ENCODE measurements around the gene S100A8.
"Not testable (repeated sequence)": the region's sequence is repeated elsewhere in the genome, so short reads cannot be mapped to it uniquely, and the experiment has no call there.

S100A8 gene

DNA sequence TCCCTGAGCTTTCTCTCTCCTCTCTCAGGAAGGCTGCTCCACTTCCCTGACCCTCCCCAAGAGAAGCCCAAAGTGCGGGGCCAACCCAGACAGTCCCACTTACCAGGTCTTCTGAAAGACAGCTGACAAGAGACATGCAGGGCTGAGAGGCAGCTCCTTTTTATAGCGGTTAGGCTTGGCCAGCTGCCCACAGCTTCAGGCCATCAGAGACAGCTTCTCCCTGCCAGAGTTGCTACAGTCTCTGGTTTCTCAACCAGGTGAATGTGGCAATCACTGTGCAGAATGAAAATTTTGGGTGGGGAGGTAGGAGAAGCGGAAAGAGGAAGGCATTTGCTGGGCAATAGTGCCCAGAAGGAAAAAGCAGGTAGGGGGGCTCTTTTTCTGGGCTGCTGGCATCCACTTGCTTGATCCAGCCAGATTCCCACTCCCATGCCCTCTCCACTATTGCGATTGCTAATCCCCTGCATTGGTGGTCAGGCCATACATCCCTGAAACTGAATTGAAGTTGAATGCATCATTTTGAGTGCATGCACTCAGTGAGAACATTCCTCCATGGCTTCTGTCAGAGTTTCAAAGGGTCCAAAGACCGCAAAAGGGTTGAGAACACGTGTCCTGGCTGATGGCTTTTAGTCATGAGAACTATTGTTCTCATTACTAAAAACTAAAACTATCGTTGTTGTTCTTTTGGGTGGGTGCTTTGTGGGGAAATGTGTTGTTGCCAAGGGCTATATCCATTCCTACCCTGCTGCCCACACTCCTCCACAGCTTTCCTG is at the start of gene S100A8:
Gene S100A8 (minus strand): TSS at position 136 of the 773 bp plus-strand sequence. CDS start 538 bp downstream, outside the sequence.
- no peak for DNase-seq

DNA sequence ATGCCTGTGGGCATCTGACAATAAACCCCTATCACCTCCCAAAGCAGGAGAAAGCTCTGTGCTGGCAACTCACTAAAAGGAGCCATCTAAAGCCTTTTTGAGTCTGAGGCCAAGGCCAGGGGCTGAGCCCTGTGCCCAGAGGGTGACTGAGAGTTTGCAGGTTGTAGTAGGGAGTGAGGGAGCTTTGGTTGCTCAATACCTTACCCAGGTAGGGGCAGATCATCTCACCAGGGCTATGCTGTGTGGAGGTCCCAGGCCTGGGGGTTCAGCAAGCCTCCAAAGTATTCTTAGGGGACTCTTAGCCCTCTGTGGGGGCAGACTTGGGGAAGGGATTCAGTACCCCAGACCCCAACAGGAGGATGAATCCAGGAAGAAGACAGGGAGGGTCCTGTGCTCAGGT is 48.4 kb upstream of the S100A8 start:
- DNase-seq = no peak

DNA sequence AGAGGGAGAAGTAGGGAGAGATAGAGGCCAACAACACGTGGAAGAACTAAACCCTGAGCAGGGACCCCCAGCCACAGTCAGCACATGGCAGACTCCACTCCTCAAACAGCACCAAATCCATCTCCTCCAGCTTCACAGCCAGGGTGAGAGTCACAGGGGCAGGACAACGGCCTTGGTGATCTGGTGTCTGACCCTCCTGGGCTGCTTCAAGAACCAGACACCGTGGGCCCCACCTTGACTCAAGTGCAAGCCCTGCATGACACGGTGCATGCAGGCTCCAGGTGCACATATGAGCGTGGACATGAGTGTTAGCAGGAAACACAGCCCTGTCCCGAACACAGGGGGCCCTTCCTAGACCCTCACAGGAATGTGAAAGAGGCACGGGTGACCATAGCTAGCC is 47.7 kb upstream of the S100A8 start:
- no peak for DNase-seq

DNA sequence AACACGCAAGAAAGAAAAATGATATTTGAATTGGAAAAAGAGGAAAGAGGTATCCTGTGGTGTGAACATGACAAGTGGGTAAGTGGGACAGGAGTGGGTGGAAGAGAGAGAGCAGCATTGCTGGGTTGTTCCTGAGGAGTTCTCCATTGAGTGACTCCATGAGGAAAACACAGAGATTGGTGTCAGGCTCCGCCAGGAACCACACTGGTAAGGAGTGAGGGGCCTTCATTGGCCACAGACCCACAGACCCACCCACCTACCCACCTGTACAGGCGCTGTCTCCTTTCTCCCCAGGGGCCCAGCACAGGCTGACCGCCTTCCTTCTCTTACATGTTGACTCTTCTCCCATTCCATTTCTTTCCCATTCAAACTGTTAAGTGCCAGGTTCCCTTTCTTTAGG is 46.4 kb upstream of the S100A8 start:
- no peak for DNase-seq

DNA sequence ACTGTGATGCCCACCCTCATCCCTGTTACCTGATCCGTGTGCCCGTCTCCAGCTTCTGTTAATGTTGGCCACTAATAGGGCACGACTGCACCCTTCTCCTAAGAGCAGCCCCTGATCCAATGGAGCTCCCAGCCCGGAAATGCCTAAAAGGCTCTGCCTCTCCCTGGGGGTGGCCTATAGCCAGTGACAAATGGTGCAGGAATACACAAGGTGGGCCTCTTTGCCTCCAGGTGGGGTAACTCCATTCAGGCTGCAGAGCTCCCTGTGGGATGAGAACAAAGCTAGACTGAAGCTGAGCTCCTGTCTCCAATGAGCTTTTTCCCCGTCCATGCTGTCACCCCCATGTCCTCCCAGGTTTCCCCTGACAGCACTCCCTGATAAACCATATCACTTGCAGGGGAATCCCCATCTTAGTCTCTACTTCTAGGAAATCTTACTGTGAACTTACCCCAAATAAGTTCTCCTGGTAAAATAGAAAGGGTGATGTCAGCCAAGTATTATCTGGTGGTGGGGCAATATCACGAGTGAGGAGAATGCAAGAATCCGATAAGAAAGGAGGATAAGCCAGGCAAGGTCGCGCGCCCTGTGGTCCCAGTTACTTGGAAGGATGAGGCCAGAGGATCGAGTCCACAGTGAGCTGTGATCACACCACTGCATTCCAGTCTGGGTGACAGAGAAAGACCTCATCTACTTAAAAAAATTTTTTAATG is 44.0 kb upstream of the S100A8 start:
- DNase-seq = no peak

DNA sequence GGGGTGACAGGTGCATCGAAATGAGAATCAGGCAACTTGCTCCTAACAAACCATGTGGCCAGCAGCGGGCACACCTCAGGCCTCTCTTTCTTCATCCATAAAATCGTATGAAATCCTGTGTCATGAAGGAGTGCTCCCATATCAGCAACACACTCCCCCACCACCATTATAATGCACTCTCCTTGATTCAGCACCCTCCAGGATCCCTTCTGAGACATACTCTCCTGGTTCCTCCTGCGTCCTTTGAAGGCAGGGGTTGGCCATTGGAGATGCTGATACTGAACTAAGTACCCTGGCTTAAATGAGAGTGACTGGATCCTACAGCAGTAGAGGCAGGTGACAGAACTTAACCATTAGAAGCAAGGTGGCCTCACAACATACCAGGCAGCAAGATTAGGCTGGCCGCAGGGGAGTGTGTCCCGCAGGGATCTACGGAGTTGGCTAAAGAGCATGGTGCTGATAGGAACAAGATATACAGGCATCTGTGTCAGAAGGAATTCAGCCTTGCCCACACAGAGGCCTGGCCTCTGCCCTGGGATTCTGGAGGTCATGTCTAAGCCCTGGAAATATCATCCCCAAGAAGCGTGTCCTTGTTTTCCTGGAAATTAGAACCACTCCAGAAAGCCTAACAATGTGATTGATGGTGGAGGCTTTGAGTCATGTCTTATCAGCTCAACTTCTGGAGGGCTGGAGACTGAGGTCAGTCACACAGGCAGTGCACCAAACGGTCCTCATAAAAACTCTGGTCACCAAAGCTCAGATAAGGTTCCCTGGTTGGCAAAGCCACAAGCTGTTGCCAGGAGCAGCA is 42.2 kb upstream of the S100A8 start:
- no peak for DNase-seq

DNA sequence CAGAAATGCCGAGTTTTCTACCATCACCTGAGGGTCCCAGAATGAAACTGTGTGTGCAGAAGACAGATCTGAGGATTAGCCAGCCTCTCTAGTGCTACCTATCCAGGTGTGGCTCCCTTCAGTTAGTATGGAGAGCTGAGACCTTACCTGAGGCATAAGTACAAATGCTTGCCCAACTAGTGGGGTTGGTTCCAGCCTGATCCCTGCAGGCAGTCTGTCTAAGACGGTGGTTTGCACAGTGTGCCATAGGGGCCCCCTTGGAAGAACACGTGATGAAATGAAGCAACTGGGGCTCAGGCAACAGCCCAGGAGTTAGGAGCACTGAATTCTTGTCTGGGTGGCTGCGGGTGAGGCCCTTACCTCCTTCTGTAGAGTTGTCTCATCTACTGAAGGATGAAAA is 41.1 kb upstream of the S100A8 start:
- DNase-seq = no peak

DNA sequence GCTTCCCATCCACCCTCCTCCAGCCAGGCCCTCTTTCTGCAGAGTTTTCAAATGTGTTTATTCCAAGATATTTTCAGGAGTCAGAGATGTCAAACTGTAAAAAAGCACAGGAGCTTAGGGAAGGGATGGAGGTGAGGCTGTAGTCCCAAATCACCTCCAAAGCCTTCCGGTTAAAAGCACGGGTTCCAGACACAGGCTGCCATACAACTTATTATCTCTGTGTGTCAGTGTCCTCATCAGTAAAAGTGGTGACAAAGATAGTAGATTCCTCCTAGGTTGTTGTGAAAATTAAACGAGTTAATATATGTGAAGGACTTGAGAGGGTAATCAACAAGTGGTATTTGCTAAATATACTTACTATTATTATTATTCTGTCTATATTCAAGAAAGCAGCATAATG is 40.6 kb upstream of the S100A8 start:
- no peak for DNase-seq

DNA sequence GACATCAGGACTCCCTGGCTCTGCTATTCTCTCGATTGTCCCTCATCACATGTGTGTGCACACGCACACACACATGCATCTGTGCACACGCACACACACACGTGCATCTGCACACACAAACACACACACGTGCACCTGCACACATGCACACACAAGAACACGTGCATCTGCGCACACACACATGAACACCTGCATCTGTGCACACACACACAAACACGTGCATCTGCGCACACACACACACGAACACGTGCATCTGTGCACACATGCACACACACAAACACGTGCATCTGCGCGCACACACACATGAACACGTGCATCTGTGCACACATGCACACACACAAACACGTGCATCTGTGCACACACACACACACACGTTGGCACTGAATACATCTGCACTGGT is 40.1 kb upstream of the S100A8 start:
- DNase-seq = no peak

DNA sequence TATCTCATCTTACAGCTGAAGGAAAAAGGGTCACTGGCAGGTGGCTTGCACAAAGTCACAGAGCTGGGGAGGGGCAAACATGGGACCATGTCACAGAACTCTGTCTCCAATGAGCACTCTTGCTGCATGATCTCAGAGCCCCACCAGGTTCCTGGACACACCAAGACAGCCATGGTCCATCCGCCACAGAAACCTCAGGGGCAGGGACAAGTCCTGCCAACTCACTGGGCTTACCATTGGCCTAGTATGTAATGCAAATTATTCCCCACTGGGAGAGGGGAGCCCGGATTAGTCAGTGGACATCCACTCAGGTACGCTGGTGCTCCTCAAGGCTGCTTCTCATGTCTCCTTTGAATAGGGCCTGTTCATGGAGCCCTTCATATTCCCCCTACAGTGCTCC is 39.7 kb upstream of the S100A8 start:
- no peak for DNase-seq

DNA sequence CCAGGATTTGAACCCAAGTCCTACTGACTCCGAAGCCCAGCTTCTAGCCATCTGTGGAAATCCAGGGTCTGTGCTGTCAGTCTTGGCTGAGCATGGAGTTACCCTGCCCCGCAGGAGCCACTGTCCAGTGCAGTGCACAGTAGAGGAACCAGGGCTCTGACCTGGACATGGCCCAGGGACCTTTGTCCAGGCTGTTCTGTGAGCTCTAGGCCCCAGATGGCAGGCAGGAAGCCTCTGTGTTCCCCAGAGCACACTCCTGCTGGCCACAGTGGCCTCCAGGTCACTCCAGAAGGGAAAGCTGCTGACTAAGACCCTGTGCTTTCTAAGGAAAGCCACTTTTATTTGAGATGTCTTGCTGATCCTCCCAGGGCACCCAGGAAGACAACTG is 39.3 kb upstream of the S100A8 start:
- DNase-seq = no peak

DNA sequence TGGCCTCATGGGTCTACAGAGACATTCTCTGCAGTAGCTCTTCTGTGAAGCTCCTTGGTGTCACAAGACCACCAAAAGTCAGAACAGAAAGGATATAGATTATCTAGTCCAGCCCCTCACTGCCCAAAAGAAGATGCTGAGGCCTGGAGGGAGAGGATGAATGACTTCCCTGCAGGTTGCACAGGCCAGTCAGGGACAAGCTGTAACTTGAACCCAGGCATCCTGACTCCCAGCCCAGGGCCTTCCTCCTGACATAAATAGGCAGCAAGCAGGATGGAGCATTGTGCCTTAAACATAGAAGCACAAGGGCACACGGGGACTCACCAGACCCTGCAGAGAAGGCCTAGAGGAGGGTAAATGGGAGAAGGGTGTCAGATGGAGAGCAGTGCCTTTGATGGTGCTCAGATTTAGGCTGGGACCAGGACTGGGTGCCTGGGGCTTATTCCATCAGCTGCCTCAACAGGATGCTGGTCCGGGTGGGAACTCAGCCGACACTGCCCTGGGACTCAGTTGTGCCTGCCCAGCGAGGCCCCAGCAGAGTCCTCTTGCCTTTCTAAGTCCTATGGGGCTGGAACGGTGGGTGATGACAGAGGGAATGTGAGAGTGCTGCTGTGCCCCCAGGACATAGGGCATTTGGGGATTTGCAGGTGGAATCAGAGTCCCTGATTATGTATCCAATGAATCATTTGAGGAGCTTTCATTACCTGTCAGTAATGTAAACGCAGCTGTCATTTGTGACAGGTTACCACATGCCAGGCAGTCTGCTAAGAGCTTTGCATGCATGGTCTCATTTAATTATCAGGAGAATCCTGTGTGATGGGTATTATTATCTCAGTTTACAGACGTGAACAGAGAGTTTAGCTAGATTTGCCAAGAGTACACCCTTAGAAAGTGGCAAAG is 38.6 kb upstream of the S100A8 start:
- no peak for DNase-seq

DNA sequence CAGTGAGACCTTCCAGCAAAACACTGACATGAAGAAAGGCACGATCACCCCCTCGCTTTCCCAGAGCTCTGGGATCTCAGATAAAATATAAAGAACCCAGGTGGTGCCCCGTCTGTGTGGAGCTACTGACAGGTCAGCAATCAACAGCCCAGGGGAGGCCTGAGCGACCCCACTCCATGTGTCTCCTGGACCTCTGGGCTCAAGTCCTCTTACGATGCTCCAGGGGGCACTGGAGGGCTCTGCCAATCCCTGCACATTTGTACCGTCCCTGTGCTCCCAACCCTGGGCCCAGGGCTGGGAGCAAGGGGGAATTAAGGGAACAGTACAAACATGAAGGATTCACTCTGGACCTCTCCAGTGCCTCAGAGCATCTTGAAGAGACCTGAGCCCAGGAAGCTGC is 37.9 kb upstream of the S100A8 start:
- DNase-seq = no peak

DNA sequence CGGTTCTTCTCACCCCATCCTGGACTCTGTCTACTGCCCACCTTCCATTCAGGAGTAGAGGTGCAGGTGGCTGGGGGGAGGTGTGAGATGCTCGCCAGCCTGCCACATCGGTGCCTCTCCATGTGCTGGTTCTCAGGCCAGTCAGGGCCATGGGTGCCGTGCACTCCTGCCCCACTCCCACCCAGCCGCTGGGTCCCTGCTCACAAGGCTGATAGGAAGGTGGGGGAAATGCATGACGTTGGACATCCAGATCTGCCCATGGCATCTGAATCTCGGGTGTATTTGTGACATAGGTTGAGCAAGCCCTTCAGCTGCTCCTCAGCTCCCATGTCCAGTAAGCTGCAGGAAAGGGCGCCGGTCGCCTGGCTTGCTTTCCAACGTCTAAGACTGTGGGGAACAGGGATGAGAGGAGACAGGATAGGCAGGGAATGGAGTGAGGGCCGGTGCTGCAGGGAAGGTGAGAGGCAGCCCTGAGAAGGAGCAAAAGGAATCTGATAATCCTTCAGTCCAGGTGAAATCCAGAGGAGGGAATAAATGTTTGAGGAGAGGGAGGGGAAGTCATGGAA is 37.3 kb upstream of the S100A8 start:
- DNase-seq = no peak

DNA sequence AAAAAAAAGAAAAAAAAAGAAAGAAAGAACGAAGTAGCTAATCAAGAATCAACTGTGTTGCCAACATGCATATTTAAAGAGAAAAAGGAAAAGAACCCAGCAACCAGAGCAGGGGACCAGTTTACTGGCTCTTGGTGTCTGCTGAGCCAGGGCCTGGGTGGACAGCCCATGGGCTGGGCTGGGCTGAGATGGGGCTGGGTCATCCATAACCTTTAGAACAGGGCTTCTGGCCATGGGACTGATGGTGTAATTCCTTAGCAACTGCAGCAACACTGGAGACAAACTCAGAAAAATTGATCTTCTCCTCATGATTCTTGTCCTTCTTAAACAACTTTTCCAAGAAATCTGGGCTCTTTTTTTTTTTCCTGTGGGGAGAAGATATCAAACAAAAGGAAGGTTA is 35.9 kb upstream of the S100A8 start:
- no peak for DNase-seq

DNA sequence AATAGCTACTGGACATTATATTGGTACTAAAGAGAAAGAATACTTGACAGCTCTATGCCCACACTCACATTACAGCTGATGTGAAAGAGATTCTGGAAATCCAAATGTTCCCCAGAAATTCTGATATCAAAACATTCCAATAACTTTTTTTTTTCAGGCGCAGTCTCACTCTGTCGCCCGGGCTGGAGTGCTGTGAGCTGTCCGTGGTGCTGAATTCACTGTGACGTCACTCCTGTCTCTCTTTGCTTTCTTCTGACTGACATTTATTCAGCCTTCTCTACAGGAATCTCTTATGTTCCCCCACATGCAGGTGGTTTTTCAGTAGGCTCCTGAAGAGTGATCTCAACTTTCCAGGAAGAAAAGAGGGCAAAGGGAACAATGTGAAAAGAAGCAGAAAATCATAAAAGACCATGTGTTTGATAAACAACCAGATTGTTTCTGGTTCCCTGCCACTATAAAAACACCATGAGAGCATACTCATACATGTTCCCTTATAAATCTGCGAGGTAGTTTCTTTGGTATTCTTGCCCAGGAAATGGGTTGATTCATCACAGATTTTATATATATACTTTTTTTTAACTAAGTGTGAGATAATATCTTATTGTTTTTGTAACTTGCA is 31.7 kb upstream of the S100A8 start:
- DNase-seq = no peak

DNA sequence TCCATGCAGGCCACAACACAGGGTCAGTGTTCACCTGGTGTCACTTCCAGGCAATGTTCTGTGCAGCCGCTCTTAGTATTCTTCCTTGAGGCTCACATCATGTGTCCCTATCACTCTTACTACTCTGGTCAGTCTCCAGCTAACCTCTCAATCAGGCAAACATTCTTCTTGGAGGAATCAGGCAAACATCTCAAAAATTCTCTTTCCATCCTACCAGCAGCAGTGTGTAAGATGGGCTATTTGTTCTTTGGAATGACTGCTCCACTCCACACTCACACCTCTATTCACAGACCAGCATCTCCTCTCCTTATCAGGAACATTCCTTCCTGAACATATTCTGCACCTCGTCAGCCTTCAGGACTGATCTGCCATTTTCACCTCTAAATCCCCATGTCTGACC is 29.4 kb upstream of the S100A8 start:
- no peak for DNase-seq

DNA sequence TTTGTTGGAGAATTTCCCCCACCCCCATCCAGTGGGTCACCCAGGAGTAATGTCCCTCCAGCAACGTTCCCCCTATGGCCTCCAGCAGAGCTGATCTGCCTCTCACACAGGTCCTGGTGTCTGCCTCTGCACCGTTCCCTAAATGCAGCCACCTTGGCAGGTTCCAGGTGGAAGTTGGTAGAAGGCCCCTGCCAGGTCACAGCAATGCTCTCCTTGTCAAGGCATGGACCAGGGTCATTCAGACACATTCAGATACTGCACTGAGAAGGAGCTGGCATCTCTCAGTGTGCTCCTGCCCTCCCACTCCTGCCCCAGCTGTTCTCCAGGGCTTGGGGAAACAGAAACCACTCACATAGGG is 28.5 kb upstream of the S100A8 start:
- DNase-seq = not testable (repeated sequence)

DNA sequence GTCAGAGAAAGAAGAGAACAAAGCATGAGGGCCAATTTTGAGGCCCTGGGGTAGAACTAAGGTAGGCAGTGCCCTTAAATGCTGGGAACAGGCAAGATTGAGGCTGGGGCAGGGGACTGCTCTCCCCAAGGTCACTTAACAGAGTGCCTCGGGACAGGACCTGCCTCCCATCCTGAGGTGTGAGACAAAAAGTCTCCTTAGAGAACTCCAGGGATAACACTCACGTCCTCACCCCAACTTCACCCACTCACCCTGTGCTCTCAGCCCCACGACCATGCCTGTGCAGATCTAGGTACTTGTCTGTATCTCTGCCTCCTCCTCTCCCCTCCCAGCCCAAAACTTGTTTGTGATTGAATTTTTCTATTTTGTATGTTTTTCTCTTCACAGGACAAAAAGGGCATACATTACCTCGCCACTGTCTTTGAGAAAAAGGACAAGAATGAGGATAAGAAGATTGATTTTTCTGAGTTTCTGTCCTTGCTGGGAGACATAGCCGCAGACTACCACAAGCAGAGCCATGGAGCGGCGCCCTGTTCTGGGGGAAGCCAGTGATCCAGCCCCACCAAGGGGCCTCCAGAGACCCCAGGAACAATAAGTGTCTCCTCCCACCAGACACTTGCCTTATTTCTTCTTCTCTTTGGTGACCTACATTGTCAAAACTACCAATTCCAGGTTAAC is 28.0 kb upstream of the S100A8 start:
- not testable (repeated sequence) for DNase-seq

DNA sequence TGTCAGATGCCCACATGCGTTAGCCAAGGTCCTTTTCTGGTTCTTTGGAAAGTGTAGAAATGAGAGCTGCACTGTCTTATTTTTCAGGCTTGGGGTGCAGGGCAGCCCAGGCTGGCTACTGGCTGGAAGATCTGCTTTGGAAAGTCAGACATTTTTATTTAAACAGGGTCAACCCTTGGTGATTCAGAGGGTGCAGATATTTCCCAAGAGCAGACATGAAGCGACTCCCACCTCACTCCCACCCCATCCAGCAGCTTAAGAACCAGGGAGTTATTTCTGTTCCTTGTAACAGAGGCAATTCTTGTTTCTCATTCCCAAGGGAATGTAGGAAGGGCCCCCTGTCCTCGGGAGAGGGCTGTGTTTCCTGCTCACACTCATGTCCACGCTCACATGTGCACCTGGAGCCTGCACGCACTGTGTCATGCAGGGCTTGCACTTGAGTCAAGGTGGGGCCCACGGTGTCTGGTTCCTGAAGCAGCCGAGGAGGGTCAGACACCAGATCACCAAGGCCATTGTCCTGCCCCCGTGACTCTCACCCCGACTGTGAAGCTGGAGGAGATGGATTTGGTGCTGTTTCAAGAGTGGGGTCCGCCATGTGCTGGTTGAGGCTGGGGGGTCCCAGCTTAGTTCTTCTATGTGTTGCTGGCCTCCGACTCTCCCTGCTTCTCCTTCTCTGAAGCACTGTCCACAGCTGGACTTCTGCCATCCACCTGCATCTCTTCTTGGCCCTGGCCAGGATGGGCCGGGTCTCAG is 26.4 kb upstream of the S100A8 start:
- DNase-seq = no peak
